B cell (primary cell): ENCODE data around the gene OCSTAMP. TPM values are rescaled to one million over a fixed set of nuclear protein-coding genes. Genes with fewer than 3 reads are reported as not detected.

Source experiments
- ATAC-seq: fragments of 200-7000 bp; cut with Tn5 transposase; one replicate; pipeline ENCODE4 v1.10.0; 2021; ENCODE audit warnings: low read depth, mild to moderate bottlenecking, moderate number of reproducible peaks, moderate library complexity
- CTCF ChIA-PET: fragments of 350-600 bp; sonication (Branson Sonifier 250); formaldehyde crosslinking; loops from one replicate; lab custom pipeline; 2021; ENCODE audit warnings: antibody characterized with exemption, inconsistent platforms; lab: Charles Lee
- POLR2A ChIA-PET: fragments of 350-600 bp; sonication (Branson Sonifier 250); formaldehyde crosslinking; loops from one replicate; lab custom pipeline; 2021; ENCODE audit warnings: antibody characterized with exemption; lab: Charles Lee
- DNase-seq: peaks from one replicate; pipeline ENCODE4 v3.0.0; 2013
- H2AFZ ChIP-seq: 2 replicates; pipeline ENCODE4 v1.6.1; 2012; ENCODE audit warnings: mild to moderate bottlenecking, low read depth, low read length; ENCODE audit not compliant: insufficient read depth, poor library complexity, severe bottlenecking
- H3K27ac ChIP-seq, 2 donors: 1 replicate in 1 of 2; 2 replicates in 1 of 2; pipeline ENCODE4 v1.5.1; 2012 to 2013; ENCODE audit warnings: low read length in 2 of 2, mild to moderate bottlenecking in 2 of 2, moderate library complexity in 1 of 2
- H3K27me3 ChIP-seq, 4 experiments: fragments of 200-600 bp in 1 of 4; sonication (generic) in 1 of 4; replicated peaks in 1 of 4; 1 replicate in 2 of 4; 2 replicates in 2 of 4; pipeline versions ENCODE4 v1.6.1 to v1.7.0; 2013 to 2016; ENCODE audit warnings: low read length in 3 of 4, mild to moderate bottlenecking in 2 of 4, mixed read lengths in 1 of 4, moderate library complexity in 1 of 4; ENCODE audit not compliant: insufficient read depth in 4 of 4, control insufficient read depth in 3 of 4; ENCODE audit errors: control extremely low read depth in 1 of 4
- H3K36me3 ChIP-seq, 2 experiments: replicated peaks in 1 of 2; 1 replicate in 1 of 2; 2 replicates in 1 of 2; pipeline versions ENCODE4 v1.6.1 to v1.7.1; 2013; ENCODE audit warnings: low read length in 1 of 2; ENCODE audit not compliant: insufficient read depth in 2 of 2, control insufficient read depth in 1 of 2; ENCODE audit errors: control extremely low read depth in 1 of 2, extremely low read depth in 1 of 2
- H3K4me1 ChIP-seq, 2 donors: fragments of 200-600 bp in 1 of 2; sonication (generic) in 1 of 2; 1 replicate in 1 of 2; 2 replicates in 1 of 2; pipeline versions ENCODE4 v1.5.1 to v1.6.1; 2013 to 2017; ENCODE audit warnings: low read length in 2 of 2; ENCODE audit not compliant: control insufficient read depth in 2 of 2, insufficient read depth in 2 of 2
- H3K4me2 ChIP-seq: replicated peaks from 2 replicates; pipeline ENCODE3; 2012; ENCODE audit warnings: mild to moderate bottlenecking, low read depth, low read length; ENCODE audit not compliant: poor library complexity, severe bottlenecking
- H3K4me3 ChIP-seq, 5 experiments: fragments of 200-600 bp in 1 of 5; sonication (generic) in 1 of 5; 1 replicate in 3 of 5; 2 replicates in 2 of 5; pipeline versions ENCODE4 v1.5.1 to v1.7.0; 2011 to 2016; ENCODE audit warnings: low read length in 4 of 5, mild to moderate bottlenecking in 4 of 5, low read depth in 2 of 5, control low read depth in 1 of 5, moderate library complexity in 1 of 5; ENCODE audit not compliant: insufficient read depth in 1 of 5; ENCODE audit errors: control extremely low read depth in 1 of 5, extremely low read depth in 1 of 5
- H3K79me2 ChIP-seq: fragments of 200-600 bp; sonication (generic); one replicate; pipeline ENCODE4 v1.6.0; 2016; ENCODE audit warnings: low read length; ENCODE audit not compliant: control insufficient read depth, insufficient read depth
- H3K9ac ChIP-seq: fragments of 200-600 bp; sonication (generic); 2 replicates; pipeline ENCODE4 v1.6.1; 2017; ENCODE audit warnings: mild to moderate bottlenecking, low read length, moderate library complexity
- H3K9me3 ChIP-seq, 3 donors: one replicate each; pipeline versions ENCODE4 v1.6.1 to v1.7.1; 2013; ENCODE audit warnings: low read length in 2 of 3; ENCODE audit not compliant: control insufficient read depth in 2 of 3, insufficient read depth in 1 of 3; ENCODE audit errors: control extremely low read depth in 1 of 3
- H4K20me1 ChIP-seq: 2 replicates; pipeline ENCODE4 v1.6.0; 2012; ENCODE audit warnings: mild to moderate bottlenecking, low read length; ENCODE audit not compliant: insufficient read depth, control insufficient read depth, poor library complexity, severe bottlenecking
- H3K27ac Mint-ChIP-seq: one replicate; pipeline ENCODE4 v1.8.0; 2021; ENCODE audit warnings: mixed read lengths
- H3K27me3 Mint-ChIP-seq: one replicate; pipeline ENCODE4 v1.8.0; 2021; ENCODE audit warnings: mixed read lengths
- H3K4me1 Mint-ChIP-seq: one replicate; pipeline ENCODE4 v1.8.0; 2021; ENCODE audit warnings: mixed read lengths
- H3K4me3 Mint-ChIP-seq: one replicate; pipeline ENCODE4 v1.8.0; 2021; ENCODE audit warnings: mixed read lengths
- H3K9me3 Mint-ChIP-seq: one replicate; pipeline ENCODE4 v1.8.0; 2022; ENCODE audit warnings: mixed read lengths; ENCODE audit not compliant: insufficient read depth
- EZH2 ChIP-seq: IDR thresholded peaks from 2 replicates; pipeline ENCODE4 v1.6.1; 2012; ENCODE audit warnings: borderline replicate concordance, low read depth, mild to moderate bottlenecking, moderate library complexity, low read length; ENCODE audit not compliant: insufficient read depth, poor library complexity, severe bottlenecking
- WGBS: methylation state at CpG from one replicate; pipeline ENCODE4 v1.1.5; 2013; ENCODE audit warnings: missing lambda C conversion rate; ENCODE audit not compliant: insufficient coverage; 5-methylcytosine and 5-hydroxymethylcytosine counted together
- intact Hi-C: fragments of 100-400 bp; cut with micrococcal nuclease; formaldehyde crosslinking; loops from one replicate; pipeline ENCODE4 v1.10.0; 2022
- polyA plus RNA-seq: library from polyadenylated mRNA; depleted of rRNA; stranded (reverse); fragments of >200 nt; gene quantifications from 2 replicates; pipeline ENCODE4 v1.2.3, GENCODE V29; 2012
- total RNA-seq, 2 donors: library from RNA; stranded (reverse); fragments of 120-200 nt in 1 of 2; gene quantifications; 1 replicate in 1 of 2; 2 replicates in 1 of 2; pipeline versions ENCODE4 v1.2.3 to v1.2.4, GENCODE V29; 2013 to 2022
- TF ChIP-seq, protein P1 (sequence below): fragments of 200-600 bp; IDR thresholded peaks from one replicate; pipeline ENCODE4 v1.8.0; 2022; ENCODE audit warnings: antibody characterized with exemption, mild to moderate bottlenecking

The OCSTAMP gene
- total and polyA plus RNA-seq, 2 donors (not counting 1 experiment from before 2014, with no cell fraction given): not detected

DNA sequence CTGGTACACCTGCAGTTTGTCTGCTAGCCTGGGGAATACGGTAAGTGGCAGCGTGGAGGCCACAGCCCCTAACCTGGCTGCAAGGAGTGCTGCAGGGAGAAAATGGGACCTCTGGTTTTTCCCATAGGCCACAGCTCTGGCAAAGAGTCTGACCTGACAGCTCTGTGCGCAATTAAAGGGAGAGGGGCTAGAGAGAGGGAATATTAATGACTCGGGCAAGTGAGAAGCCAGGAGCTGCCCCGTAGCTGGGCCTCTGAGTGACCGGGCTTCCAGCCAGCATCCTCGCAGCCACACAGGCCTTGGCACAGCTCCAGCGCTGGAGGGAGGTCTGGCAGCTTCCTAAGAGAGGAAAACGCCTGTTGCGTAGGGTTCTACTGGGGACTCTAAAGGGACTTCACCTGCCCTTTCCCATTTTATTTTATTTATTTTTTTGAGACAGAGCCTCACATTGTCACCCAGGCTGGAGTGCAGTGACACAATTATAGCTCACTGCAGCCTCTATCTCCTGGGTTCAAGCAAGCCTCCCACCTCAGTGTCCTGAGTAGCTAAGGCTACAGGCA lies 18.2 kb upstream of the OCSTAMP start:
- no peaks in the 10 kb centered on the region for H3K9me3 ChIP-seq
- no peaks in the 10 kb centered on the region for H4K20me1 ChIP-seq
- H3K4me3 ChIP-seq: no peak overlapping the region
- H3K9me3 Mint-ChIP-seq: no peaks in the 10 kb centered on the region
- no peak overlapping the region for H3K9ac ChIP-seq
- peaks cover 38% of the 10 kb centered on the region for H3K27me3 Mint-ChIP-seq
- ChIA-PET POLR2A (no interaction called here), CTCF (no interaction called here)
- no peak for DNase-seq
- no peak overlapping the region for H3K4me3 Mint-ChIP-seq
- no peak for ATAC-seq
- peaks cover 0 to 3% (median under 1%) of the 10 kb centered on the region in 4 experiments for H3K27me3 ChIP-seq
- no peak overlapping the region for H3K27ac Mint-ChIP-seq
- H3K4me1 Mint-ChIP-seq: no peaks in the 10 kb centered on the region
- no peak overlapping the region for H2AFZ ChIP-seq
- H3K4me1 ChIP-seq: no peaks in the 10 kb centered on the region
- H3K27ac ChIP-seq: no peak overlapping the region
- H3K4me2 ChIP-seq: no peak overlapping the region
- TF ChIP-seq, protein P1, sequence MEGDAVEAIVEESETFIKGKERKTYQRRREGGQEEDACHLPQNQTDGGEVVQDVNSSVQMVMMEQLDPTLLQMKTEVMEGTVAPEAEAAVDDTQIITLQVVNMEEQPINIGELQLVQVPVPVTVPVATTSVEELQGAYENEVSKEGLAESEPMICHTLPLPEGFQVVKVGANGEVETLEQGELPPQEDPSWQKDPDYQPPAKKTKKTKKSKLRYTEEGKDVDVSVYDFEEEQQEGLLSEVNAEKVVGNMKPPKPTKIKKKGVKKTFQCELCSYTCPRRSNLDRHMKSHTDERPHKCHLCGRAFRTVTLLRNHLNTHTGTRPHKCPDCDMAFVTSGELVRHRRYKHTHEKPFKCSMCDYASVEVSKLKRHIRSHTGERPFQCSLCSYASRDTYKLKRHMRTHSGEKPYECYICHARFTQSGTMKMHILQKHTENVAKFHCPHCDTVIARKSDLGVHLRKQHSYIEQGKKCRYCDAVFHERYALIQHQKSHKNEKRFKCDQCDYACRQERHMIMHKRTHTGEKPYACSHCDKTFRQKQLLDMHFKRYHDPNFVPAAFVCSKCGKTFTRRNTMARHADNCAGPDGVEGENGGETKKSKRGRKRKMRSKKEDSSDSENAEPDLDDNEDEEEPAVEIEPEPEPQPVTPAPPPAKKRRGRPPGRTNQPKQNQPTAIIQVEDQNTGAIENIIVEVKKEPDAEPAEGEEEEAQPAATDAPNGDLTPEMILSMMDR: no peak
- no peak for TF ChIP-seq EZH2
- WGBS: 43% methylated on average over 8 of the region's 10 CpGs
- intact Hi-C loops: no loop called here
- no peaks in the 10 kb centered on the region for H3K79me2 ChIP-seq
- H3K36me3 ChIP-seq: no peaks in the 10 kb centered on the region

DNA sequence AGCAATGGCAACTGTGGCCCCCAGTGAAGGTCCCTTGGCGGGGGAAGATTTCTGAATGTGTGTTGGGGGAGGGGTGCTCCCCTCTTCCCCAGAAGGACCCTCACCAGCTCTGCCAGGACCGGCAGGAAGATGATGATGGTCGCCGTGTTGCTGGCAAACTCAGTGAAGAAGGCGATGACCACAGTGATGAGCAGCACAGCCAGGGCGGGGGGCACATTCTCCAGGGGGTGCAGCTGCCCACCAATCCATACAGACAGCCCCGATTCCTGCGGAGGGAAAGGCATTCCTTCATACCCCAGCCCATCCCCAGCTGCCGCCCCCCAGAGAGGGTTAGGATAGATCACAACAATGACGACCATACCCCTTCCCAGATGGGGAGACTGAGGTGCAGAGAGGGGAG lies 15.7 kb upstream of the OCSTAMP start:
- DNase-seq: no peak
- CTCF ChIA-PET: no interaction called here
- Histone ChIP-seq H3K9ac (no peak overlapping the region), H3K79me2 (no peaks in the 10 kb centered on the region), H3K4me2 (no peak overlapping the region), H2AFZ (no peak overlapping the region), H3K36me3 (no peaks in the 10 kb centered on the region), H3K9me3 (no peaks in the 10 kb centered on the region), H3K27me3 (peaks cover 0 to 6% (median 0%) of the 10 kb centered on the region in 4 experiments), H3K4me1 (peaks cover 8 to 11% of the 10 kb centered on the region in 2 donors), H4K20me1 (no peaks in the 10 kb centered on the region), H3K27ac (no peak overlapping the region), H3K4me3 (no peak overlapping the region)
- H3K9me3 Mint-ChIP-seq: no peaks in the 10 kb centered on the region
- no peaks in the 10 kb centered on the region for H3K4me1 Mint-ChIP-seq
- POLR2A ChIA-PET: no interaction called here
- no peak overlapping the region for H3K4me3 Mint-ChIP-seq
- no peak for ATAC-seq
- TF ChIP-seq EZH2: no peak
- TF ChIP-seq, protein P1: no peak
- 97% methylated on average over 5 of the region's 10 CpGs for WGBS
- intact Hi-C loops: no loop called here
- H3K27me3 Mint-ChIP-seq: peaks cover 31% of the 10 kb centered on the region
- H3K27ac Mint-ChIP-seq: no peak overlapping the region
